GM20000 (cell line): ENCODE measurements around the gene LBP.
"Not testable (repeated sequence)": the region's sequence is repeated elsewhere in the genome, so short reads cannot be mapped to it uniquely, and the experiment has no call there.

Experiments
- DNase-seq: peaks from one replicate; pipeline ENCODE4 v3.0.0; 2012; ENCODE audit warnings: low spot score
- CTCF ChIP-seq: IDR thresholded peaks from 2 replicates; pipeline ENCODE4 v1.5.1; 2012; ENCODE audit warnings: mild to moderate bottlenecking, control low read depth; ENCODE audit errors: extremely low read depth, missing control alignments

The LBP gene

DNA sequence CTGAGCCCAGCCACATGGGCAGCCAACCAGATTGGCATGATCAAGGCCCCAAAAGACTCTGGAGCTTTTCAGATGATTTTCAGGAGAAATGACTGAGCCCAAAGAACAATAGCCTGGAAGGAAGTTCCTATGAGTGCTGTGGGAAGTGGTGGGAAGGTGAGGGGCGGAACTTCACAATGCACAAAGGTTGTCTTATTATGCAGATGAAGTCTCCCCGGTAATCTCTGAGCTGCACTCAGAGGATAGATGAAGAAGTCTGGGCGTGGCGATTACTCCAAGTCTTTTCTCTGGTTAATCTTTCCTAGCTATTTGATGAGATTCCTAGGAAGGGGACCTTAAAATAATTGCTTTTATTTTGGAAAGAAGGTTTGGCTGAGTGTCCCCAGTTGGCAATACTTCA is 36.9 kb downstream of the LBP start:
- TF ChIP-seq CTCF, result no peak
- DNase-seq, result no peak

DNA sequence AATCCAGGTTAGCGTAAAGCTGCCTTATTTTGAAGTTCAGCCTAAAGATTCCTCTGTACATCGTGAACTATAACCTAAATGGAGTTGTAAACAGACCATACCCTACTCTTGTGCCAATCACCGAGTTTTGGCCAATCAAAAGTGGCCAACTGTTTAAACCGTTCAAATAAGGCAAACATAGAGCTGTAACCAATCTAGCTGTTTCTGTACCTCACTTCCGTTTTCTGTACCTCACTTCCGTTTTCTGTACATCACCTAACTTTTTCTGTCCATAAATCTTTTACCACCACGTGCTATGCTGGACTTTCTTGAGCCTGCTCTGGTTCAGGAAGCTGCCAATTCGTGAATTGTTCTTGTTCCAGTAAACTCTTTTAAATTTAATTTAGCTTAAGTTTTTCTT is 39.7 kb downstream of the LBP start:
- no peak for TF ChIP-seq CTCF
- no peak for DNase-seq

- no peak for TF ChIP-seq CTCF
Observed at GRCh38 chr20:38386851-38387250, 40.6 kb downstream of the LBP start.

DNA sequence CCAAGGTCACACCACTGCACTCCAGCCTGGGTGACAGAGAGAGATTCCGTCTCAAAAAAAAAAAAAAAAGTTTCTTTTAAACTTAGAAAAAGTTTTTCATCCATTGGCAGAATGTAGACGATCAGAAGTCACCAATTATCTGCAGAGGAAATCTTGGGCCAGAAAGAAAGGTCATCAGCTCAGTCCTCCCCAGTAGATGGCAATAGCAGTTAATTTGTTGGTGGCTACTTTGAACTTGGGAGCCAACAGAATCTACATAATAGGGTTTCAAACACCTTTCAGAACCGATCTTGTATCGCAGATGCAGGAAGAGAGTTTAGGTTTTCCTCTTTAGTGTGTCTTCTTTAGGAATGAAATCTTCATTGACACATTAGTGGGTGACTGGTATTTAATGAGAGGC is 41.7 kb downstream of the LBP start:
- no peak for DNase-seq
- no peak for TF ChIP-seq CTCF

More at GRCh38 chr20:38386851-38387250, 40.6 kb downstream of the LBP start:
- no peak for DNase-seq

- no peak for TF ChIP-seq CTCF
- DNase-seq, result no peak
Observed at GRCh38 chr20:38392356-38392755, 46.1 kb downstream of the LBP start.

DNA sequence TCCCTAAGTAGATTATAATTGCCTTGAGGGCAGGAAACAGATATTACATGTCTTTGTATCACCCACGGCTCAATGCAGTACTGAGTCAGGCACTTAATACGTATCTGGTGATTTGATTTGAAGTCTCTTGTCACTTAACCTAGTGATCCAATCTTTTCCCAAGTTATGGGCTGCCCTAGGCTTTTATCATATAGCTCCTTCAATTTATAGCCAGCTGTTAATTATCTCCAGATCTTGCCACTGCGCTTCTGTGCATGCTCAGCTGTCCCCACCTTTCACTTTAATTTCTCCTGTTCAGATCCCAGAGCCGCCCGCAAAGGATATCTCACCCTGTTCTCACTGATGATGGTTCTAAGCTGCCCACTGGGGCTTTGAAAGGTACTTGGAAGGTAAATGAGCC is 47.0 kb downstream of the LBP start:
- no peak for TF ChIP-seq CTCF
- no peak for DNase-seq

DNA sequence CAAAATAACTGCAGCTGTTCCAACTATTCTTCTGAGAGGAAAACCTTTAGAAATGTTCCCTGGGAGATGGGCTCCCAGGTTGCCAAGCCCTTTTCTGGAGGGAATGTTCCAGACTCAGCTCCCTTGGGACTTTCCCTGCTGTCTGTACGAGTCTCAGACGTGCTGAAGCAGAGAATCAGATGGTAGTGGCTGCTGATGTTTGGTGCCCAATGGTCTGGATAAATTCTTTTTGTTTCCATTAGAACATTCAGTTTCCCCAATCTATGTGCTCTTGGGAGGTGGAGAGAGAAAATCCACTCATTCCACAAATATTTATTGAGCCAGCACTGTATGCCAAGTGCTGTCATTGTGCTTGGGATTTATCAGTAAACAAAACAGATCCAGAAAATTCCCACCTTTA is 48.9 kb downstream of the LBP start:
- DNase-seq, result no peak
- no peak for TF ChIP-seq CTCF

DNA sequence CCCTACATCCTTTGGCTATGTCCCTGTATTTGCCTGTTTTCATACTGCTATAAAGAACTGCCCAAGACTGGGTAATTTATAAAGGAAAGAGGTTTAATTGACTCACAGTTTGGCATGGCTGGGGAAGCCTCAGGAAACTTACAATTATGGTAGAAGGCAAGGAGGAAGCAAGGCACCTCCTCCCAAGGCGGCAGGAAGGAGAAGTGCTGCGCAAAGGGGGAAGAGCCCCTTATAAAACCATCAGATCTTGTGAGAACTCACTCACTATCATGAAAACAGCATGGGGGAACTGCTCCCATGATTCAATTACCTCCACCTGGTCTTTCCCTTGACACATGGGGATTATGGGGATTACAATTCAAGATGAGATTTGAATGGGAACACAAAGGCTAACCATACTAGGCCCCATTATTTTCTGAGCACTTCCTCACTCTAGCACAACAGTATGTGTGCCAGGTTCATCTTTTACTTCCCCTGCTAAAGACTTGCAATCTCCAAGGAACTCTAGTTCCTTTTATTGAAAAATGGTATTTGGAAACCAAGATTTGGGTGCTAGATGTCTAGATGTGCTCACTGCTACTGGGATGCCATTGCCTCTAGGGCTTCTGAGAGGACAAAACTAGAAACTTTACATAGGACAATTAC is 49.6 kb downstream of the LBP start:
- DNase-seq, result not testable (repeated sequence)
